Left lung (tissue), 10 donors: ENCODE data around the gene TMTC4. TPM values are rescaled to one million over a fixed set of nuclear protein-coding genes. Genes with fewer than 3 reads are reported as not detected.
"Not testable (repeated sequence)": the region's sequence is repeated elsewhere in the genome, so short reads cannot be mapped to it uniquely, and the experiment has no call there.

Experiments
- ATAC-seq: fragments of 200-7000 bp; cut with Tn5 transposase; one replicate; pipeline ENCODE4 v1.9.1; 2020; ENCODE audit warnings: moderate library complexity
- DNase-seq, 4 donors: peaks; one replicate each; pipeline ENCODE4 v3.0.0-alpha.2; 2013 to 2020
- H3K27ac ChIP-seq, 2 donors: fragments of 200-600 bp; sonication (generic) in 1 of 2; one replicate each; pipeline versions ENCODE4 v1.5.0 to v1.8.0; 2020 to 2021
- H3K27me3 ChIP-seq, 2 donors: fragments of 200-600 bp; sonication (generic) in 1 of 2; one replicate each; pipeline versions ENCODE4 v1.5.0 to v1.8.0; 2020 to 2021
- H3K36me3 ChIP-seq, 2 donors: fragments of 200-600 bp; sonication (generic) in 1 of 2; one replicate each; pipeline versions ENCODE4 v1.5.0 to v1.8.0; 2020 to 2021
- H3K4me1 ChIP-seq, 2 donors: fragments of 200-600 bp; one replicate each; pipeline ENCODE4 v1.8.0; 2021
- H3K4me3 ChIP-seq, 2 donors: fragments of 200-600 bp; sonication (generic) in 1 of 2; one replicate each; pipeline versions ENCODE4 v1.5.0 to v1.8.0; 2020 to 2021; ENCODE audit warnings: mild to moderate bottlenecking in 1 of 2
- H3K9me3 ChIP-seq, 2 donors: fragments of 200-600 bp; sonication (generic) in 1 of 2; one replicate each; pipeline versions ENCODE4 v1.5.0 to v1.8.0; 2020 to 2021
- CTCF ChIP-seq, 2 donors: fragments of 200-600 bp; sonication (generic) in 1 of 2; IDR thresholded peaks; one replicate each; pipeline versions ENCODE4 v1.5.0 to v1.8.0; 2021; ENCODE audit warnings: antibody characterized with exemption in 2 of 2
- intact Hi-C, 2 donors: fragments of 100-400 bp; cut with DNase I; formaldehyde crosslinking; loops; one replicate each; pipeline versions ENCODE4 v1.11.2 to v1.14.2; 2022
- polyA plus RNA-seq, 6 donors: library from polyadenylated mRNA; unstranded; fragments of 120-200 nt; gene quantifications; one replicate each; pipeline ENCODE4 v1.2.1, GENCODE V29; 2013; ENCODE audit not compliant: insufficient read length in 6 of 6
- total RNA-seq, 2 donors: library from RNA; stranded (reverse); fragmentation: NEBNext Ultra II Directional; extraction: Animal tissue kit (Norgen Biotek cat#: 25700); gene quantifications; one replicate each; pipeline ENCODE4 v1.2.1, GENCODE V29; 2021
- donor health status: DM: no; HTN: yes; CAD: no.
- donor health status: DM: no; HTN: no; CAD: no.

The TMTC4 gene
- total and polyA plus RNA-seq, 8 donors, result 13.7 to 30.2 (median 25.1) TPM

- H3K9me3 ChIP-seq, result no peaks in the 10 kb centered on the region
- TF ChIP-seq CTCF (IDR thresholded peaks at IDR 0.05), result no peak
- intact Hi-C loops, result no loop called here
- no peak overlapping the region for H3K27ac ChIP-seq
- peaks cover 0 to 63% of the 10 kb centered on the region in 2 donors for H3K36me3 ChIP-seq
- no peak overlapping the region for H3K4me3 ChIP-seq
- no peak for ATAC-seq
- DNase-seq, result no peak
- H3K4me1 ChIP-seq, result no peaks in the 10 kb centered on the region
- no peaks in the 10 kb centered on the region for H3K27me3 ChIP-seq
Measured at GRCh38 chr13:100625447-100625846, 49.1 kb downstream of the TMTC4 start.

GRCh38 chr13:100620792-100621191, 53.8 kb downstream of the TMTC4 start:
- no peak for DNase-seq
- no peak for ATAC-seq
- no peak overlapping the region for H3K4me3 ChIP-seq
- H3K9me3 ChIP-seq, result no peaks in the 10 kb centered on the region
- H3K27ac ChIP-seq, result no peak overlapping the region
- H3K36me3 ChIP-seq, result peaks cover 0 to 33% of the 10 kb centered on the region in 2 donors
- H3K27me3 ChIP-seq, result no peaks in the 10 kb centered on the region
- intact Hi-C loops, result no loop called here
- TF ChIP-seq CTCF (IDR thresholded peaks at IDR 0.05), result no peak
- H3K4me1 ChIP-seq, result no peaks in the 10 kb centered on the region

DNA sequence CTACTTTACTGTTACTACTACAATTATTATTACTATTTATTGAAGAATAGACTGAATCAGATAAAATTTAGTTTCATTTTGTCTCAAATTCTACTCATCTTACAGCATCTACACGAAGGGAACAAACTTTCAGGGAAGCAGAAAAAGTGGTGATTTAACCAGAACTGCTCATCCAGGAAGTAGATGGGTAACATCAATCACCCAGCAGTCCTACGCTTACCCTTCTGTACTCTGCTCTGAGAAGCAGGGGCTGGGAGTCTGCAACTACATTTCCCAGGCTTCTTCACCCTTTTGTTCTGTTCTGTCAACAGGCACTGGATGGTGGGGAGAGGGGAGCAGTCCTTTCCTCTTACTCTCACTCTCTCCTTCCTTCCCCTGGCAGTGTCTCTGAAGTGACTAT, 54.7 kb downstream of the TMTC4 start:
- no peaks in the 10 kb centered on the region for H3K27me3 ChIP-seq
- H3K4me3 ChIP-seq, result no peak overlapping the region
- ATAC-seq (no peak), DNase-seq (no peak)
- intact Hi-C loops, result no loop called here
- H3K9me3 ChIP-seq, result no peaks in the 10 kb centered on the region
- H3K27ac ChIP-seq, result no peak overlapping the region
- no peak for TF ChIP-seq CTCF (IDR thresholded peaks at IDR 0.05)
- peaks cover 0 to 24% of the 10 kb centered on the region in 2 donors for H3K36me3 ChIP-seq
- no peaks in the 10 kb centered on the region for H3K4me1 ChIP-seq

- ATAC-seq, H3K9me3 ChIP-seq, H3K27me3 ChIP-seq, DNase-seq, H3K27ac ChIP-seq, H3K4me3 ChIP-seq, H3K4me1 ChIP-seq, intact Hi-C loops: not testable (repeated sequence)
- H3K36me3 ChIP-seq, result peaks cover 0 to 19% of the 10 kb centered on the region in 2 donors
Measured at GRCh38 chr13:100618897-100619296, 55.7 kb downstream of the TMTC4 start.

DNA sequence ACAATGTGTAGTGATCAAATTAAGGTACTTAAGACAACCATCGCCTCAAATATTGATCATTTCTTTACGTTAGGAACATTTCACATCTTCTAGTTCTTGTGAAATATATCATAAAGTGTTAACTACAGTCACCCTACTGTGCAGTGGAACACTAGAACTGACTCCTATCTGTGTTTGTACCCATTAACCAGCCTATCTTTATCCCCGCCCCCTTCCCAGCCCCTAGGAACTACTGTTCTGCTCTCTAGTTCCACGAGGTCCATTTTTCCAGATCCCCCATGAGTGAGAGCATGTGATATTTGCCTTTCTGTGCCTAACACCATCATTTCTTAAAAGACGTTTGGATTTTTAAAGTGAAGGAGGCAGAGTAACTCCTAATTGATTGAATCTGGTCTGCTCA, 61.6 kb downstream of the TMTC4 start:
- no peak for TF ChIP-seq CTCF (IDR thresholded peaks at IDR 0.05)
- no peaks in the 10 kb centered on the region for H3K9me3 ChIP-seq
- intact Hi-C loops, result no loop called here
- no peak overlapping the region for H3K4me3 ChIP-seq
- peaks cover 0 to 7% of the 10 kb centered on the region in 2 donors for H3K4me1 ChIP-seq
- no peak for DNase-seq
- no peak for ATAC-seq
- H3K27me3 ChIP-seq, result no peaks in the 10 kb centered on the region
- peaks cover 0 to 8% of the 10 kb centered on the region in 2 donors for H3K36me3 ChIP-seq
- H3K27ac ChIP-seq, result no peak overlapping the region
